Chondrocyte (in vitro differentiated cells): Measurements from ENCODE around the gene ING3. TPM values are rescaled to one million over a fixed set of nuclear protein-coding genes. Genes with fewer than 3 reads are reported as not detected.

Source experiments
- DNase-seq: peaks from one replicate; pipeline ENCODE4 v3.0.0; 2021; ENCODE audit warnings: mixed read lengths, low spot score
- H3K27ac Mint-ChIP-seq: one replicate; pipeline ENCODE4 v1.8.0; 2021; ENCODE audit warnings: mild to moderate bottlenecking, moderate library complexity, mixed read lengths; ENCODE audit not compliant: unreplicated experiment
- H3K27me3 Mint-ChIP-seq: 2 replicates; pipeline ENCODE4 v1.8.0; 2021; ENCODE audit warnings: low read depth, mixed read lengths
- H3K36me3 Mint-ChIP-seq: 2 replicates; pipeline ENCODE4 v1.8.0; 2021; ENCODE audit warnings: low read depth, mixed read lengths
- H3K4me1 Mint-ChIP-seq: 2 replicates; pipeline ENCODE4 v1.8.0; 2021; ENCODE audit warnings: low read depth, mild to moderate bottlenecking, mixed read lengths
- H3K4me3 Mint-ChIP-seq: one replicate; pipeline ENCODE4 v1.8.0; 2021; ENCODE audit warnings: mild to moderate bottlenecking, moderate library complexity, mixed read lengths; ENCODE audit not compliant: unreplicated experiment
- H3K9me3 Mint-ChIP-seq: 2 replicates; pipeline ENCODE4 v1.8.0; 2021; ENCODE audit warnings: low read depth, mixed read lengths
- CTCF ChIP-seq: fragments of 200-600 bp; sonication (generic); IDR thresholded peaks from 2 replicates; pipeline ENCODE4 v1.5.0; 2021; ENCODE audit warnings: antibody characterized with exemption, mild to moderate bottlenecking, moderate library complexity
- total RNA-seq: library from RNA; stranded (reverse); gene quantifications from 3 replicates; pipeline ENCODE4 v1.2.1, GENCODE V29; 2021

ING3 gene
- total RNA-seq, 1 donor from 2014 or later: 14.2 TPM

GRCh38 chr7:121011401-121011800 is 60.8 kb downstream of the ING3 start:
- H3K36me3 Mint-ChIP-seq: no peaks in the 10 kb centered on the region
- no peak overlapping the region for H3K27ac Mint-ChIP-seq
- H3K9me3 Mint-ChIP-seq: no peaks in the 10 kb centered on the region
- no peak for DNase-seq
- H3K4me3 Mint-ChIP-seq: no peak overlapping the region
- H3K4me1 Mint-ChIP-seq: peaks cover 8% of the 10 kb centered on the region
- no peaks in the 10 kb centered on the region for H3K27me3 Mint-ChIP-seq
- no peak for TF ChIP-seq CTCF

GRCh38 chr7:121012170-121012874 is 61.7 kb downstream of the ING3 start:
- no peaks in the 10 kb centered on the region for H3K27me3 Mint-ChIP-seq
- H3K4me1 Mint-ChIP-seq: peaks cover 14% of the 10 kb centered on the region
- H3K4me3 Mint-ChIP-seq: no peak overlapping the region
- no peak for TF ChIP-seq CTCF
- no peak for DNase-seq
- no peaks in the 10 kb centered on the region for H3K36me3 Mint-ChIP-seq
- H3K27ac Mint-ChIP-seq: no peak overlapping the region
- H3K9me3 Mint-ChIP-seq: no peaks in the 10 kb centered on the region

- no peak for DNase-seq
- peaks cover 20% of the 10 kb centered on the region for H3K4me1 Mint-ChIP-seq
- H3K27ac Mint-ChIP-seq: no peak overlapping the region
- H3K9me3 Mint-ChIP-seq: no peaks in the 10 kb centered on the region
- H3K27me3 Mint-ChIP-seq: no peaks in the 10 kb centered on the region
- H3K4me3 Mint-ChIP-seq: no peak overlapping the region
- TF ChIP-seq CTCF: no peak
- H3K36me3 Mint-ChIP-seq: no peaks in the 10 kb centered on the region
Measured at GRCh38 chr7:121012919-121013318, 62.3 kb downstream of the ING3 start.

- Mint-ChIP-seq H3K27ac (no peak overlapping the region), H3K9me3 (no peaks in the 10 kb centered on the region), H3K36me3 (no peaks in the 10 kb centered on the region), H3K4me1 (peaks cover 38% of the 10 kb centered on the region), H3K27me3 (no peaks in the 10 kb centered on the region), H3K4me3 (no peak overlapping the region)
- no peak for TF ChIP-seq CTCF
- no peak for DNase-seq
Measured at GRCh38 chr7:121015560-121015959, 65.0 kb downstream of the ING3 start.

- Mint-ChIP-seq H3K36me3 (no peaks in the 10 kb centered on the region), H3K9me3 (no peaks in the 10 kb centered on the region), H3K4me3 (no peak overlapping the region), H3K4me1 (peaks cover 51% of the 10 kb centered on the region), H3K27ac (peak overlapping the region; percentile 86), H3K27me3 (no peaks in the 10 kb centered on the region)
- no peak for DNase-seq
- no peak for TF ChIP-seq CTCF
Measured at GRCh38 chr7:121016966-121017365, 66.4 kb downstream of the ING3 start.
